GM23338 (cell line): ENCODE data around the gene UPF2.

Source experiments
- CREB1 ChIP-seq: fragments of 250-450 bp; sonication (Bioruptor Pico); IDR thresholded peaks from 2 replicates; pipeline ENCODE4 v1.5.0; 2020; ENCODE audit warnings: low read depth, mild to moderate bottlenecking, moderate library complexity
- CTCF ChIP-seq, 2 experiments: fragments of 200-600 bp in 1 of 2; sonication (generic) in 1 of 2; conservative IDR thresholded peaks; 2 replicates each; pipeline versions ENCODE4 v1.5.1 to v1.6.1; 2016 to 2017; ENCODE audit warnings: antibody characterized with exemption in 2 of 2, low read depth in 2 of 2, mild to moderate bottlenecking in 2 of 2, moderate library complexity in 1 of 2
- EZH2 ChIP-seq: fragments of 200-600 bp; sonication (generic); IDR thresholded peaks from one replicate; pipeline ENCODE4 v1.8.0; 2017; ENCODE audit warnings: antibody characterized with exemption, mild to moderate bottlenecking, low read depth; ENCODE audit not compliant: unreplicated experiment
- POLR2AphosphoS5 ChIP-seq: IDR thresholded peaks from 2 replicates; pipeline ENCODE4 v1.6.1; 2016; ENCODE audit warnings: antibody characterized with exemption, low read depth

GRCh38 chr10:11958956-11959355 is 83.7 kb downstream of the UPF2 start:
- TF ChIP-seq CTCF (conservative IDR thresholded peaks at IDR 0.05; ENCODE audit: low read depth in 2 of 2), result no peak
- no peak for TF ChIP-seq POLR2AphosphoS5
- no peak for TF ChIP-seq CREB1
- no peak for TF ChIP-seq EZH2
